Activated CD8-positive, alpha-beta memory T cell treated with anti-CD3 and anti-CD28 coated beads for 48 hours (primary cell): ENCODE results near the gene LRGUK.

Experiments used
- DNase-seq, 3 experiments: peaks; one replicate each; pipeline ENCODE4 v3.0.0-alpha.2; 2020; ENCODE audit warnings: low read depth in 2 of 3, low spot score in 2 of 3

The LRGUK gene

GRCh38 chr7:134297489-134297888 lies 170.3 kb downstream of the LRGUK start:
- DNase-seq, result no peak

GRCh38 chr7:134298902-134299683 lies 172.0 kb downstream of the LRGUK start:
- no peak for DNase-seq

GRCh38 chr7:134300988-134301387 lies 173.8 kb downstream of the LRGUK start:
- no peak for DNase-seq

- DNase-seq, result no peak
These were observed 174.5 kb downstream of the LRGUK start for GRCh38 chr7:134301592-134301991.

GRCh38 chr7:134302120-134302519 lies 175.0 kb downstream of the LRGUK start:
- DNase-seq, result no peak

DNA sequence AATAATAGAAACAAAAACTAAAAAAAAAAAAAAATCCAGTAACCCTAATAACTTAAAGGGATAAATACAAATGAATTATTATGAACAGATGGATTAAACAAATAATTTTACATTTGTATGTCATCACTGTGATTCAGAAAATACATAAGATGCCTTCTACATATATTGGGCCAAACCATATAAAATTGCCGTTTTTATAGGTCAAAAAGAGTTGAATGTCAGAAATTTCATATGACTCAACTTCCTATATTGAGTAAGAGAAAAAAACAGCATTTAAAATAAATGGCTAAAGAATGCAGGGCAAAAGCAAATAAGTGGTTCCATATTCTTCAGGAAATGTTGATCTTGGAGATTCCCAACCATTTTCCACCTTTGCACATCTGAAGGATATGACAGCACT lies 180.2 kb downstream of the LRGUK start:
- DNase-seq, result no peak

GRCh38 chr7:134308548-134308947 lies 181.4 kb downstream of the LRGUK start:
- DNase-seq, result no peak

DNA sequence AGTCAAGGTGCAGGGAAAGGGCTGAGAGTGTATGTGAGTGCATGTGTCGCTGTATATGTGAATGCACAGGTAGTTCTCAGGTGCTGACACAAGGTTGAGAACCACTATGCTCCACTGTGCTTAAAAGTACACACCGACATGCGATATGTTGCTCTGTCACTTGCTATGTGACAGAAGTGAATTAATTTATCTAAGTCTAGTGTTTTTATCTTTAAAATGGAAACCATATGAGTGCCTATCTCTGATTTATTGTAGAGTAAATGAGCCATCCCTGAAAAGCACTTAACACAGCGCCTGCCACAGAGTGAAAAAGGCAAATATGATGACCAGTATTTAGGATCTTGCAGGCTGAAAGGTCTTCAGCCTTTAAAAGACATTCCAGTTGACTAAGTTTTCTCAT lies 184.7 kb downstream of the LRGUK start:
- no peak for DNase-seq

DNA sequence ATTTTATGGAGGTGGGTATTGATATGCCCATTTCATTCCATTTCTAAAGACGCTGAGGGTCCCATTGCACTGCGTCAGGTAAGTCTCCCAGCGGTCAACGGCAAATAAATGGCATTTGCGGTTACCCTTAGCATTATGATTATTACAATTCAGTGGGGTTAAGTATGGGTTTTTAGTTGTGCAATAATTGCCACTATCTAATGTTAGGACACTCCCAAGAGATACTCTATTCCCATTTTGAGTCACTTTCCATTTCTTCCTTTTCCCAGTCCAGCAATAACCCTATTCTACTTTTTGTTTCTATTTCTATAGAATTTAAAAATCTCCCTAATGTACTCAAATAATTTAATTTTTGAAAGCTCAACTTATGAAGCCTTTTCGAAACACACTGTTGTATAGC lies 185.6 kb downstream of the LRGUK start:
- DNase-seq, result no peak

DNA sequence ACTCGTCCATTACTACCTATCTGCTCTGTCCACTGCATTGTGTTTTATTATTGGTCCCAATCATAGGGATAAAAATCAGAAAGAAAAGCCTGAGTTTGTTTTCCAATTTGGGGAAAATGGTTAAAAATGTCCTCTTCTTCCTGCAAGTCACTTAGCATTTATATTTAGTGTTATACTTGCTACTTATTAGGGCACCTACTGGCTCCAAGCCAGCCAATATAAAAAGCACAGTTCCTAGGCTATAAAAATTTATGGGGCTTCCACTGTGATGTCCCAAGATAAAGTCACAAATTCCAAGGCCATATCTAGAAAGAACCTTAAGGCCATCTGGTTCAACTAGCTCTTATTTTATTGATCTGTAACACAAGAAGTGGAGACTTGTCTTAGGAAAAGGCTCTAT lies 186.4 kb downstream of the LRGUK start:
- no peak for DNase-seq
